HEK293 (cell line): Measurements from ENCODE around the gene IMPACT.

Experiments used
- CTCF ChIP-seq: fragments of 450-650 bp; formaldehyde crosslinking; IDR thresholded peaks from 2 replicates; pipeline ENCODE4 v1.5.1; 2016; ENCODE audit warnings: missing biosample characterization, missing genetic modification characterization
- MYNN ChIP-seq: fragments of 450-650 bp; formaldehyde crosslinking; IDR thresholded peaks from 2 replicates; pipeline ENCODE4 v1.5.1; 2016; ENCODE audit warnings: missing biosample characterization, missing genetic modification characterization, borderline replicate concordance
- YY1 ChIP-seq: fragments of 450-650 bp; formaldehyde crosslinking; IDR thresholded peaks from 2 replicates; pipeline ENCODE4 v1.5.1; 2018; ENCODE audit warnings: missing biosample characterization, missing genetic modification characterization
- ZBTB8A ChIP-seq: fragments of 450-650 bp; formaldehyde crosslinking; IDR thresholded peaks from 2 replicates; pipeline ENCODE4 v1.5.1; 2016; ENCODE audit warnings: missing biosample characterization, missing genetic modification characterization
- ZNF366 ChIP-seq: fragments of 450-650 bp; formaldehyde crosslinking; conservative IDR thresholded peaks from 2 replicates; pipeline ENCODE4 v1.5.1; 2016; ENCODE audit warnings: missing biosample characterization, missing genetic modification characterization
- ZNF423 ChIP-seq: fragments of 450-650 bp; formaldehyde crosslinking; IDR thresholded peaks from 2 replicates; pipeline ENCODE4 v1.5.1; 2016; ENCODE audit warnings: missing biosample characterization, missing genetic modification characterization
- ZNF677 ChIP-seq: fragments of 450-650 bp; IDR thresholded peaks from 2 replicates; pipeline ENCODE4 v1.5.0; 2018; ENCODE audit warnings: missing biosample characterization, mild to moderate bottlenecking, missing genetic modification characterization, moderate library complexity
- ZNF701 ChIP-seq: fragments of 450-650 bp; formaldehyde crosslinking; IDR thresholded peaks from 2 replicates; pipeline ENCODE4 v1.5.1; 2016; ENCODE audit warnings: missing biosample characterization, missing genetic modification characterization
- ZNF768 ChIP-seq: fragments of 450-650 bp; formaldehyde crosslinking; IDR thresholded peaks from 2 replicates; pipeline ENCODE4 v1.5.1; 2018; ENCODE audit warnings: missing biosample characterization, mild to moderate bottlenecking, missing genetic modification characterization
- ZNF785 ChIP-seq: fragments of 450-650 bp; formaldehyde crosslinking; IDR thresholded peaks from 2 replicates; pipeline ENCODE4 v1.5.1; 2016; ENCODE audit warnings: missing biosample characterization, missing genetic modification characterization
- TF ChIP-seq, protein P1 (sequence below): sonication (generic); formaldehyde crosslinking; IDR thresholded peaks from 2 replicates; pipeline ENCODE4 v1.8.1; 2022; ENCODE audit warnings: mild to moderate bottlenecking, moderate library complexity, missing genetic modification reagents
- TF ChIP-seq, protein P2 (sequence below): fragments of 450-650 bp; formaldehyde crosslinking; conservative IDR thresholded peaks from 2 replicates; pipeline ENCODE4 v1.5.1; 2016; ENCODE audit warnings: low read depth, missing biosample characterization, missing genetic modification characterization

- TF ChIP-seq, protein P1, sequence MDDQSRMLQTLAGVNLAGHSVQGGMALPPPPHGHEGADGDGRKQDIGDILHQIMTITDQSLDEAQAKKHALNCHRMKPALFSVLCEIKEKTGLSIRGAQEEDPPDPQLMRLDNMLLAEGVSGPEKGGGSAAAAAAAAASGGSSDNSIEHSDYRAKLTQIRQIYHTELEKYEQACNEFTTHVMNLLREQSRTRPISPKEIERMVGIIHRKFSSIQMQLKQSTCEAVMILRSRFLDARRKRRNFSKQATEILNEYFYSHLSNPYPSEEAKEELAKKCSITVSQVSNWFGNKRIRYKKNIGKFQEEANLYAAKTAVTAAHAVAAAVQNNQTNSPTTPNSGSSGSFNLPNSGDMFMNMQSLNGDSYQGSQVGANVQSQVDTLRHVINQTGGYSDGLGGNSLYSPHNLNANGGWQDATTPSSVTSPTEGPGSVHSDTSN (CRISPR knock-in tag), result no peak
- TF ChIP-seq CTCF (tag by site-specific recombination) (no peak), ZNF701 (tag by site-specific recombination) (no peak), YY1 (tag by site-specific recombination) (no peak), MYNN (tag by site-specific recombination) (no peak), ZBTB8A (tag by site-specific recombination) (no peak), ZNF677 (no peak), ZNF785 (tag by site-specific recombination) (no peak), ZNF423 (tag by site-specific recombination) (no peak), ZNF768 (tag by site-specific recombination) (no peak), ZNF366 (no peak)
- TF ChIP-seq, protein P2, sequence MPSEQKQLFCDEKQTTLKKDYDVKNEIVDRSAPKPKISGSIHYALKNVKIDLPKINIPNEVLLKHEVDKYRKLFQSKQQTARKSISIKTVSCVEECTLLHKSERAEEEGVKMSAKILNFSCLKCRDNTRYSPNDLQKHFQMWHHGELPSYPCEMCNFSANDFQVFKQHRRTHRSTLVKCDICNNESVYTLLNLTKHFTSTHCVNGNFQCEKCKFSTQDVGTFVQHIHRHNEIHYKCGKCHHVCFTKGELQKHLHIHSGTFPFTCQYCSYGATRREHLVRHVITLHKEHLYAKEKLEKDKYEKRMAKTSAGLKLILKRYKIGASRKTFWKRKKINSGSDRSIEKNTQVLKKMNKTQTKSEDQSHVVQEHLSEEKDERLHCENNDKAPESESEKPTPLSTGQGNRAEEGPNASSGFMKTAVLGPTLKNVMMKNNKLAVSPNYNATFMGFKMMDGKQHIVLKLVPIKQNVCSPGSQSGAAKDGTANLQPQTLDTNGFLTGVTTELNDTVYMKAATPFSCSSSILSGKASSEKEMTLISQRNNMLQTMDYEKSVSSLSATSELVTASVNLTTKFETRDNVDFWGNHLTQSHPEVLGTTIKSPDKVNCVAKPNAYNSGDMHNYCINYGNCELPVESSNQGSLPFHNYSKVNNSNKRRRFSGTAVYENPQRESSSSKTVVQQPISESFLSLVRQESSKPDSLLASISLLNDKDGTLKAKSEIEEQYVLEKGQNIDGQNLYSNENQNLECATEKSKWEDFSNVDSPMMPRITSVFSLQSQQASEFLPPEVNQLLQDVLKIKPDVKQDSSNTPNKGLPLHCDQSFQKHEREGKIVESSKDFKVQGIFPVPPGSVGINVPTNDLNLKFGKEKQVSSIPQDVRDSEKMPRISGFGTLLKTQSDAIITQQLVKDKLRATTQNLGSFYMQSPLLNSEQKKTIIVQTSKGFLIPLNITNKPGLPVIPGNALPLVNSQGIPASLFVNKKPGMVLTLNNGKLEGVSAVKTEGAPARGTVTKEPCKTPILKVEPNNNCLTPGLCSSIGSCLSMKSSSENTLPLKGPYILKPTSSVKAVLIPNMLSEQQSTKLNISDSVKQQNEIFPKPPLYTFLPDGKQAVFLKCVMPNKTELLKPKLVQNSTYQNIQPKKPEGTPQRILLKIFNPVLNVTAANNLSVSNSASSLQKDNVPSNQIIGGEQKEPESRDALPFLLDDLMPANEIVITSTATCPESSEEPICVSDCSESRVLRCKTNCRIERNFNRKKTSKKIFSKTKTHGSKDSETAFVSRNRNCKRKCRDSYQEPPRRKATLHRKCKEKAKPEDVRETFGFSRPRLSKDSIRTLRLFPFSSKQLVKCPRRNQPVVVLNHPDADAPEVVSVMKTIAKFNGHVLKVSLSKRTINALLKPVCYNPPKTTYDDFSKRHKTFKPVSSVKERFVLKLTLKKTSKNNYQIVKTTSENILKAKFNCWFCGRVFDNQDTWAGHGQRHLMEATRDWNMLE (tag by site-specific recombination), result no peak
Measured at GRCh38 chr18:24486684-24487083, 60.2 kb downstream of the IMPACT start.
